Right lobe of liver (tissue), 4 donors: Measurements from ENCODE around the gene ZGRF1.

Experiments
- CTCF ChIP-seq, 4 donors: fragments of 200-600 bp in 3 of 4; fragments of 450-650 bp in 1 of 4; IDR thresholded peaks; one replicate each; pipeline versions ENCODE4 v1.5.1 to v1.8.0; 2016 to 2022; ENCODE audit warnings: antibody characterized with exemption in 4 of 4, mild to moderate bottlenecking in 2 of 4
- POLR2A ChIP-seq: fragments of 450-650 bp; IDR thresholded peaks from one replicate; pipeline ENCODE4 v1.6.1; 2017; ENCODE audit warnings: antibody characterized with exemption, mild to moderate bottlenecking
- donor health status: DM: no; HTN: no; CAD: no.
- donor health status: DM: no; HTN: no; CAD: no.
- donor health status: DM: no; HTN: yes; CAD: no.

- TF ChIP-seq POLR2A (no peak), CTCF (IDR thresholded peaks at IDR 0.05) (no peak)
Observed at GRCh38 chr4:112552668-112553067, 84.0 kb downstream of the ZGRF1 start.
